Skeletal muscle satellite cell (primary cell): ENCODE results near the gene TXNDC15. TPM values are rescaled to one million over a fixed set of nuclear protein-coding genes. Genes with fewer than 3 reads are reported as not detected.
A peak's percentile ranks its signal among the peaks of the same experiment; 100 is the strongest.
"Not testable (repeated sequence)": the region's sequence is repeated elsewhere in the genome, so short reads cannot be mapped to it uniquely, and the experiment has no call there.

Source experiments
- H3K27me3 ChIP-seq: 2 replicates; pipeline ENCODE4 v1.7.0; 2013; ENCODE audit warnings: low read length; ENCODE audit not compliant: control insufficient read depth, insufficient read depth
- H3K36me3 ChIP-seq: 2 replicates; pipeline ENCODE4 v1.7.0; 2013; ENCODE audit warnings: mild to moderate bottlenecking, control low read depth, low read length; ENCODE audit not compliant: insufficient read depth
- H3K4me1 ChIP-seq: 2 replicates; pipeline ENCODE4 v1.7.0; 2013; ENCODE audit warnings: low read length; ENCODE audit not compliant: control insufficient read depth, insufficient read depth
- H3K4me2 ChIP-seq: 2 replicates; pipeline ENCODE4 v1.7.0; 2013; ENCODE audit warnings: mild to moderate bottlenecking, low read length
- H3K4me3 ChIP-seq: 2 replicates; pipeline ENCODE4 v1.7.0; 2013; ENCODE audit warnings: low read length
- H3K9ac ChIP-seq: 2 replicates; pipeline ENCODE4 v1.7.0; 2013; ENCODE audit warnings: mild to moderate bottlenecking, low read depth, low read length, moderate library complexity
- H3K9me3 ChIP-seq: replicated peaks from 2 replicates; pipeline ENCODE4 v1.7.0; 2013; ENCODE audit warnings: mild to moderate bottlenecking, control low read depth, low read length
- total RNA-seq: library from RNA; depleted of rRNA; stranded (reverse); fragments of >200 nt; gene quantifications from 2 replicates; pipeline ENCODE4 v1.2.3, GENCODE V29; 2012; rRNA removed

The TXNDC15 gene
- 84.2 and 96.8 TPM in 2 replicates for total RNA-seq

- H3K4me1 ChIP-seq = peaks cover 11% of the 10 kb centered on the region
Measured at GRCh38 chr5:134873987-134874830, at the start of gene TXNDC15. Gene TXNDC15, plus strand, starts transcription at chr5:134874371. Its CDS starts 57 bp downstream, at chr5:134874428.

GRCh38 chr5:134824681-134825080 is 49.5 kb upstream of the TXNDC15 start:
- Histone ChIP-seq H3K9ac (no peak overlapping the region), H3K36me3 (peaks cover 45% of the 10 kb centered on the region), H3K4me1 (no peaks in the 10 kb centered on the region), H3K27me3 (no peaks in the 10 kb centered on the region), H3K4me3 (no peak overlapping the region), H3K9me3 (no peaks in the 10 kb centered on the region), H3K4me2 (no peak overlapping the region)

More at GRCh38 chr5:134873987-134874830, at the start of gene TXNDC15:
- H3K4me3 ChIP-seq = peak within 1 kb of the TSS; percentile 93
- no peaks in the 10 kb centered on the region for H3K27me3 ChIP-seq
- peak within 1 kb of the TSS; percentile 95 for H3K9ac ChIP-seq
- H3K4me2 ChIP-seq = peak within 1 kb of the TSS; percentile 91
- H3K36me3 ChIP-seq = no peaks in the 10 kb centered on the region
- no peaks in the 10 kb centered on the region for H3K9me3 ChIP-seq

GRCh38 chr5:134825212-134825611 is 49.0 kb upstream of the TXNDC15 start:
- H3K36me3 ChIP-seq = peaks cover 42% of the 10 kb centered on the region
- H3K4me1 ChIP-seq = no peaks in the 10 kb centered on the region
- H3K9me3 ChIP-seq = no peaks in the 10 kb centered on the region
- no peak overlapping the region for H3K9ac ChIP-seq
- no peaks in the 10 kb centered on the region for H3K27me3 ChIP-seq
- no peak overlapping the region for H3K4me3 ChIP-seq
- H3K4me2 ChIP-seq = no peak overlapping the region

- H3K9ac ChIP-seq = no peak overlapping the region
- H3K4me1 ChIP-seq = peaks cover 7% of the 10 kb centered on the region
- no peaks in the 10 kb centered on the region for H3K9me3 ChIP-seq
- H3K27me3 ChIP-seq = no peaks in the 10 kb centered on the region
- peaks cover 12% of the 10 kb centered on the region for H3K36me3 ChIP-seq
- no peak overlapping the region for H3K4me3 ChIP-seq
- H3K4me2 ChIP-seq = no peak overlapping the region
Measured at GRCh38 chr5:134833340-134834032, 40.7 kb upstream of the TXNDC15 start.

GRCh38 chr5:134835623-134836022 is 38.5 kb upstream of the TXNDC15 start:
- no peak overlapping the region for H3K4me3 ChIP-seq
- H3K4me2 ChIP-seq = no peak overlapping the region
- H3K9ac ChIP-seq = no peak overlapping the region
- peaks cover 7% of the 10 kb centered on the region for H3K4me1 ChIP-seq
- no peaks in the 10 kb centered on the region for H3K27me3 ChIP-seq
- no peaks in the 10 kb centered on the region for H3K9me3 ChIP-seq
- H3K36me3 ChIP-seq = peaks cover 18% of the 10 kb centered on the region

- peaks cover 12% of the 10 kb centered on the region for H3K4me1 ChIP-seq
- no peaks in the 10 kb centered on the region for H3K9me3 ChIP-seq
- H3K36me3 ChIP-seq = peaks cover 20% of the 10 kb centered on the region
- H3K9ac ChIP-seq = no peak overlapping the region
- no peak overlapping the region for H3K4me3 ChIP-seq
- no peak overlapping the region for H3K4me2 ChIP-seq
- H3K27me3 ChIP-seq = no peaks in the 10 kb centered on the region
Measured at GRCh38 chr5:134837530-134838181, 36.5 kb upstream of the TXNDC15 start.

GRCh38 chr5:134838361-134838760 is 35.8 kb upstream of the TXNDC15 start:
- not testable (repeated sequence) for H3K9ac ChIP-seq, H3K4me3 ChIP-seq, H3K4me2 ChIP-seq, H3K27me3 ChIP-seq, H3K9me3 ChIP-seq
- Histone ChIP-seq H3K4me1 (peaks cover 19% of the 10 kb centered on the region), H3K36me3 (peaks cover 20% of the 10 kb centered on the region)

GRCh38 chr5:134840811-134841210 is 33.4 kb upstream of the TXNDC15 start:
- Histone ChIP-seq H3K9me3 (no peaks in the 10 kb centered on the region), H3K4me1 (peaks cover 31% of the 10 kb centered on the region), H3K4me2 (no peak overlapping the region), H3K36me3 (peaks cover 22% of the 10 kb centered on the region), H3K4me3 (no peak overlapping the region), H3K9ac (no peak overlapping the region), H3K27me3 (no peaks in the 10 kb centered on the region)

GRCh38 chr5:134844252-134844651 is 29.9 kb upstream of the TXNDC15 start:
- Histone ChIP-seq H3K4me1 (peaks cover 30% of the 10 kb centered on the region), H3K36me3 (peaks cover 16% of the 10 kb centered on the region), H3K4me3 (no peak overlapping the region), H3K27me3 (no peaks in the 10 kb centered on the region), H3K9ac (no peak overlapping the region), H3K4me2 (no peak overlapping the region), H3K9me3 (no peaks in the 10 kb centered on the region)

- Histone ChIP-seq H3K4me1 (peaks cover 37% of the 10 kb centered on the region), H3K4me2 (peak overlapping the region; percentile 95), H3K4me3 (peak overlapping the region; percentile 97), H3K9ac (peak overlapping the region; percentile 100), H3K27me3 (no peaks in the 10 kb centered on the region), H3K9me3 (no peaks in the 10 kb centered on the region), H3K36me3 (peaks cover 19% of the 10 kb centered on the region)
Measured at GRCh38 chr5:134845335-134845851, 28.8 kb upstream of the TXNDC15 start.
